ENCODE data around the gene BHLHA9.
"Not testable (repeated sequence)": the region's sequence is repeated elsewhere in the genome, so short reads cannot be mapped to it uniquely, and the experiment has no call there.

GRCh38 chr17:1240426-1240825 is 29.8 kb upstream of the BHLHA9 start:
- TF ChIP-seq CTCF (IDR thresholded peaks at IDR 0.05; ENCODE audit: poor library complexity); EZH2 (IDR thresholded peaks at IDR 0.05; ENCODE audit: borderline replicate concordance); EZH2phosphoT487 (IDR thresholded peaks at IDR 0.05; ENCODE audit: low read depth, severe bottlenecking, unreplicated experiment): not testable (repeated sequence)
